Neural cell (in vitro differentiated cells): ENCODE measurements around the gene MAP6.

Source experiments
- CTCF ChIP-seq: fragments of 450-650 bp; IDR thresholded peaks from 2 replicates; pipeline ENCODE4 v1.5.1; 2014; ENCODE audit warnings: antibody characterized with exemption, mild to moderate bottlenecking, moderate library complexity; ENCODE audit not compliant: poor library complexity, severe bottlenecking
- EZH2 ChIP-seq: fragments of 200-600, 300-800 bp; shearing (Covaris generic), sonication (generic); IDR thresholded peaks from 2 replicates; pipeline ENCODE4 v1.6.1; 2014; ENCODE audit warnings: antibody characterized with exemption, low read length, borderline replicate concordance, mild to moderate bottlenecking; ENCODE audit not compliant: insufficient read depth, poor library complexity, severe bottlenecking
- MXI1 ChIP-seq: fragments of 450-650 bp; conservative IDR thresholded peaks from 2 replicates; pipeline ENCODE4 v1.6.1; 2014; ENCODE audit warnings: antibody characterized with exemption, mild to moderate bottlenecking; ENCODE audit not compliant: poor library complexity, severe bottlenecking
- POLR2AphosphoS5 ChIP-seq: IDR thresholded peaks from 2 replicates; pipeline ENCODE4 v1.6.1; 2012
- RAD21 ChIP-seq: fragments of 450-650 bp; conservative IDR thresholded peaks from 2 replicates; pipeline ENCODE4 v1.6.1; 2014; ENCODE audit warnings: antibody characterized with exemption, mild to moderate bottlenecking, moderate library complexity
- TAF1 ChIP-seq: IDR thresholded peaks from 2 replicates; pipeline ENCODE4 v1.6.1; 2012; ENCODE audit warnings: low read depth

- TF ChIP-seq EZH2: no peak
- no peak for TF ChIP-seq CTCF
- no peak for TF ChIP-seq TAF1
- TF ChIP-seq POLR2AphosphoS5: no peak
- no peak for TF ChIP-seq RAD21
- TF ChIP-seq MXI1: no peak
Observed at GRCh38 chr11:75583718-75584658, 84.8 kb downstream of the MAP6 start.
